Astrocyte of the hippocampus (primary cell): ENCODE measurements around the gene CHRNA1.

ENCODE experiments used
- DNase-seq: peaks from one replicate; pipeline ENCODE4 v3.0.0; 2011; ENCODE audit warnings: low read depth, low spot score

CHRNA1 gene

DNA sequence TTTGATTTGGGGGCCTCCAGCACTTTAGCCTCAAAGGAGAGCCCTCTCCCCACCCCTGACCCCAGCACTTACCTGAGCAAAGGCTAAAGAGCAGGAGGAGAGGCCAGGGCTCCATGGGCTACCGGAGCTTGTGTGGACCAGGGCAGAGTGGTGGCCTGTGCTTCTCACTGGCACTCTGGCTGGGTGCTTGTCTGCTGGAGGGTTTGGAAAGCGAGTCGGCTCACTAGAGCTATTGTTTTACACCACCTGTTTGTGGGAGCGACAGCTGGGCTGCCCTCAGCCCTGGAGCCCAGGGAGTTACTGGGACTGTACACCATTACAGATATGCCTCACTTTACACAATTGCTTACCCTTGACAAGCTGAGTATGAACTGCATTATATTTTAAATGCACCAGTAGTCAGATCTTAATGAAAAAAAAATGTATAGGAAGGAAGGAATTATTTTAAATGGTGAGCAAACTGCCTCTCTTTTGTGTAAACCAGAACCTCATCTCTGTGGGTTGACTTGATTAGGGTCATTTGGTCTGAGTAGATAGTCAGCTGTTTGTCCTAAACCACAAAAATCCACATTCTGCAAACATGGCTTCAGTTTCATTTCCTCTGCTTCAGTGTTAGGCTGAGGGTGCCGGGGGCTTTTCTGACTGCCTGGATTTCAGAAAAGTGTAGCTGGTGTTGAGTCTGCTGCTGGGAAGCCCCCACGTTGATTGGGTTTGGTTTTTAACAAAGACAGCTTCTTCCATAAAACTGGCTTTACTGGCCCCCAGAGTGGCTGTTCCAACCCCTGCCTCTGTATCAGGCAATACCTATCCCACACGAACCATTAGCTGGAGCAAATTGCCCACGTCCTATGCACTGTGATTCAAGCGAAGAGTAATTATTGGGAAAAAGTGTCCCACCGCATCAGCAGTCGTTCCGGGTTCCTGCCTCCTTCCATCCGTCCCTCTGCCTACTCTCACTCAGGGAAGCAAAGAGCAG, at the start of gene CHRNA1:
TSS of gene CHRNA1 (minus strand) at position 193 of the 976 bp plus-strand sequence. CDS start at position 115, 78 bp downstream.
- peak; percentile 57 for DNase-seq

DNA sequence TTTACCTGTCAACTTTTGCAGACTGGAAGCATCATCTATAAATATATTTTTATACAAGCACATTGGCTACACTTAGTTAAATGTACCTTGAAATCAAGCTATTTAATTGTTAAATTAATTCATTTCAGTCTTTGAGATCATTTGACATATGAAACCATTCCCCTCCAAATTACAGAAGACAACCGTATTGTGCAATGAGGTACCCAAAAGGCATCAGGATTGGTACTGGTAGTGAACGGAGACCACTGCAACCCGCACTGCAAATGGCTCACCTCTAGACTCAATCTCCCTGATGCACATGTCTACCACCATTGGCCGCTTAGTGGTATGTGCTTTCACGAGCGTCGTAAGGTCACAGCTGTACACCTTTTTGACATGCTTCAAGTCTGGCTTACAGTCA, 47.8 kb upstream of the CHRNA1 start:
- DNase-seq, result no peak

DNA sequence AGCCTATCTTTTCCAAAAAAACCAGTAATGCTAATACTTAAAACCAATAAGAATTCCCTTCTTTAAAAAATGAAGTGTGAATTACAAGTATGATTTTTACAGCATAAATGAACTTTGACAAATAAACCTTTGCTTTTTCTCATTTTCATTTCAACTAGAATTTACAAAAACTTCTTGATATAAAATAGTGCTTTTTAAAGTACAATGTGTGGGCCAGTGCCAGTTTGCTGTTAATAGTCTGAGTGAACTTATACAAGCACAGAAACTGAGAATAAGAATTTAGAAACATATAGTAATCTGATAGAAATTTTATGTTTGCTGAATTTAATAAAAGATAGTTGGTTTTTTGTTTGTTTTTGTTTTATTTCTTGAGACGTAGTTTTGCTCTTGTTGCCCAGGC, 43.7 kb upstream of the CHRNA1 start:
- no peak for DNase-seq

DNA sequence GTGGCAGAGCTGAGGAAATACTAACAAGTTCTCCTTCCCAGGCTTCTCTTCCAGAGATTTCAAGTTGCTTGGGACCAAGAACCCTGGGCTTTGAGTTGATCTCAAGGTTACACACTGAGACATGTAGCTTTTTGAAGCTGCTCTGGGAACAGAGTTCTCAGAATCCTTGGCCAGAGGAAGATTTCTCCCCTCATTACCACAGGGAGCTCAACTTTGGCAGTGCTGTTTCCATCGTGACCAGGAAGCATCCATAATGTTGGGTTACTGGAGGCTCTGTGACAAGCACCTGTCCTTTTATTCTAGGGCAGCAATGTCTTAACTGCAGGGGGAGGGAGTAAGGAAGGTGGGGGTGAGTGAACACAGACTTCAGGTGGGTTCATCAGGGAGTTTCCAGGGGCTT, 41.5 kb upstream of the CHRNA1 start:
- DNase-seq, result no peak

DNA sequence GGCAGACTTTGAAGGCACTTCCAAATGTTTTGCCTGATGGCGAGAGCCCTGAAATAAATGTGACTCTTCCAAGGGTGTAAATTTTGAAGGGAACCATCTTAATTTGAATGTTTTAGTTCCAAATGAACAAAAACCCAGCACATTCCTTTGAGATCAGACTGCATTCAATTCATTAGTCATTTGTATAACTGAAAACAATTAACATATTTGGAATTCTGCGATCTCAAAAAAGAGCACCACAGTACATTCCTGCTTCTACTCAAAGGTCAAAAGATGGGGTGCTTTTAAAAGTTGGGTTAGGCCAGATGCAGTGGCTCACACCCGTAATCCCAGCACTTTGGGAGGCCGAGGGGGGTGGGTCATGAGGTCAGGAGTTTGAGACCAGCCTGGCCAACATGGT, 38.2 kb upstream of the CHRNA1 start:
- DNase-seq, result peak; percentile 77

DNA sequence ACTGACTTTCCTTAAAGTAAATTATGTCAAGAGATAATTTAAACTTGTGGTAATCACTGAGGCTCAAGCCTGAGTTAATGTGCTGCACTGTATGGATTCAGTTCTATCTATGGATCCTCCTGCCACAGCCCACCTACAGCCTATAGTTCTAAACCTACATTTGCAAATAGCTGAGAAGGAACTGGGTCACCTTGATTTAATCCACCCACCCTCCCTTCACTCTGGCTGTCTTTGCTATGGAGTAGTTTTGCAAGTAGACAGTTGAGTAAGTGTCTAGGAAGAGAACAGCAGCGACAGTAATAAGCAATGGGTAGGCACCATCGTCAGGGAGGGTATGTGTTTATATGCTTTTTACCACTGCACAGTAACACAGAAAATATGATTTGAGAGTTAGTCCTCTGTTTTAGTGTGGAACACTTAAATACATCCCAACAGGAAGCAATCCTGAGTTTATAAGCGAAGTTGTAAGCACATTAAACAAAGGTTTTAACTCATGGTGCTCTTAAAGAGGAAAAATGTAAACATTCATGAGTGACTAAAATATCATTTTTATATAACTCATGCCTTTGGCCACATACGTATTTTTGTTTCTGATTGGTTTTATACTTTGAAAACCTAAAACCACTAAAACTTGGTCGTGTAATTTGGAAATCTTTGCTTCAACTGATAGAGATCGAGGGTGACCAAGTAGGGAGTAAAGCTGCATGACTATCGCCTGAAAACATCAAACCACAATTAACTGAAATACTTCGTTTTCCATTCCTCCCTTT, 36.3 kb upstream of the CHRNA1 start:
- DNase-seq, result no peak

DNA sequence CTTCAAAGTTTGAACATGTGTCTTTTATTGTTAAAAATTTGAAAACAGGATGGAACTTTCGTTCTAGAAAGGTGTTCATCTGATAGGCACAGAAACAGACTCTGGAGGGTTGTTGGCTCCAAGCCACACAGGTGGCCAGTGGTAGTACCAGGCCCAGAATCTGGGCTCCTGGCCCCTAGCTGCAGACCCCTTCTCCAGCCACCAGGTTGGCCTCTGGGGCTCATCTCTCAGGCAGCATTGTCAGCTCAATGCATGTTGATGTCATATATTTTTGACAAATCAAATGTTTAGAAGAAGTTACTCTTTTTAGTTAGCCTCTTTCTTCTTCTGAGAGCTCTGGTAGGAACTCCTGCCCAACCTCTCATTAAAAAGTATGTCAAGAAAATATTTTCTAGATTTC, 34.5 kb upstream of the CHRNA1 start:
- no peak for DNase-seq

DNA sequence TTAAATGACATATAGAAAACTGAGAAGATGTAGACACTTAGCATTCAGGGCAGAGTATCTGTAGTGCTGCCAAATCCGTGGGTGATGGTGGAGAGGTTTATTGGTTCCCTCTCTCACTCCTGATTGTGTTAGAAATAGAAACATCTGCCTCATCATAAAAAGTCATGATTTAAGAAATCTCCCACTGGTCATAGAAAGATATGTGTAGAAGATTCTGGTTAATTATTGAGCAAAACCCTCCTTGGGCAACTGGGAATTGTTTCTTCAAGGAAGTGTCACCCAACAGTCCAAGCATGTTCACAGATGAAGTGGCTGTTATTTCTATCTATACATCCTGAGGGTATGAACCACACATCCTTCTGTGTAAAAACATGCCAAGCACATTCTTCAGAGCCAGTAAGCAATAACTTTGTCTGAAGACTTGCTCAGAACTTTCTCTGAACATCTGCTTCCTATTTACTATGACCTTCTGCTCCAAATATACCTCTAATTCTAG, 33.6 kb upstream of the CHRNA1 start:
- DNase-seq, result no peak

DNA sequence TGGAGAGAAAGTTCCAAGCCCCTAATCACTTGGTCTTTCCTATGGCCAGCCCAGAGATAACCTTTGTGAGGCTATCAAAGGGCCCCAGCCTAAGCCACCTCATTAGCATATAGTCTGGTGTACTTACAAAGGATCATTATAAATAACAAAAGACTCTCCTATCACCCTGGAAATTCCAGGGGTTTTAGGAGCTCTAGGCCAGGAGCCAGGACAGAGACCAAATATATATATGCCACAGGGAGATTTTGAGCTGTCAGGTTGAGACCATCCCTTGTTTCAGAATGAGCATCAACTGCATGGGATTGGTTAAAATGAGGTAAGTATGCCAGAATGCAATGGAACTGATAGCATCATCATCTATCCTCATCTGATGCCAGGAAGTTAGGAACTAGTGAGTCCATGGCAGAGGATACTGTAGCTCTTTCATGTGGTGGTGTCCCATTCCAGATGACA, 32.1 kb upstream of the CHRNA1 start:
- no peak for DNase-seq

DNA sequence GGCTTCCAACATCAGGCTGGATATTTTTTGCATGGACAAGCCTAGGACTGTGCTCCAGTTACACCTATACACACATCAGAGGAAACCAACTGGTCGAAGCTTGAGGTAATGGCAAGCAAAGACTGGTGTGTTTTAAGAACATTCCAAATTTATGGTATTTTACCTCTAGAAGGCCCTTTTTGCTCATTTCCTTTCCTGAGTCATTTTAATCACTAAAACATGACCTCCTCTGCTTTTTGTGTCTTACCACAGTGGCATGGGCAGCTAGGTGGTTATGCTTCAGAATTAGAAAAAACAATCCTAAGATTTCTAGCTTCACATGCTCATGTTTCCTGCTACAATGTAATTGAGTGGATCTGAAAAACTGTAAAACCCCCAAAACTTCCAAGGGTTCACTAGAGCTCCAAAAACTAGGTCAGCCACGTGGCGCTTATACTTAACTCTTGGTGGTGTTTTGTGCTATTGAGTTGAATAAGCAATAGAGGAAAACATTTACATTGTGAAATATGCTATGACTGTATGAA, 30.6 kb upstream of the CHRNA1 start:
- no peak for DNase-seq

DNA sequence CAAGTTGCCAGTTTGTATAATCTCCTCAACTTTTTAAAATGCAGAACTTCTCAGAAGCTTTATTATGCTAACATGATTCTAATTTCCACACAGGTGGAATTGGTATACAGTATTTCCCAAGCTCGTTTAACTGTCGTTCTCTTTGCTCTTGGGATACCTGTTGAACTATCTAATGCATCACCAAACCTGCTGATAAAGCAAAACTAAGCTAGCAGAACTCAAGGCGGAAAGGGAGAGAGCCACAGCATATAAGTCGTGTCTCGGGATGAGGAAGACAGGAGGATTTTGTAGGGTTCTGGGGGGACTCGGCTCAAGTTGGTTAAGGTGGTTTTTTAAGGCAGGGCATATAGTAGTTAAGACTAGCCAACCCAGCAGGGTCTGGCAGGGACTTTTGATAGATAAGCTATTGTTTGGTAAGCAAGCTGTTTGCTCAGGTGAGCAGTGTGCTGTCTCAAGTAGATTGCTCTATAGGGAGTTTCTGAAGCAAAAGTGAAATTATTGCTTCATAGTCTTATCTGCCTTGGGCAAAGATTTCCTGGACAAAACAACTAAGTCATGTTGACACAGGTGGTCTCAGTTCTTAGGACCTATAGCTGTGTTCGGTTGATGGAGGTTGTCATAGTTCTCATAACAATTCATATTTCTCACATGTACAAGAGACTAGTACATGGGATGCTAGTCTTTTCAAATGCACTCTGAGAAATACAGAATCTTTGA, 28.2 kb upstream of the CHRNA1 start:
- DNase-seq, result no peak

DNA sequence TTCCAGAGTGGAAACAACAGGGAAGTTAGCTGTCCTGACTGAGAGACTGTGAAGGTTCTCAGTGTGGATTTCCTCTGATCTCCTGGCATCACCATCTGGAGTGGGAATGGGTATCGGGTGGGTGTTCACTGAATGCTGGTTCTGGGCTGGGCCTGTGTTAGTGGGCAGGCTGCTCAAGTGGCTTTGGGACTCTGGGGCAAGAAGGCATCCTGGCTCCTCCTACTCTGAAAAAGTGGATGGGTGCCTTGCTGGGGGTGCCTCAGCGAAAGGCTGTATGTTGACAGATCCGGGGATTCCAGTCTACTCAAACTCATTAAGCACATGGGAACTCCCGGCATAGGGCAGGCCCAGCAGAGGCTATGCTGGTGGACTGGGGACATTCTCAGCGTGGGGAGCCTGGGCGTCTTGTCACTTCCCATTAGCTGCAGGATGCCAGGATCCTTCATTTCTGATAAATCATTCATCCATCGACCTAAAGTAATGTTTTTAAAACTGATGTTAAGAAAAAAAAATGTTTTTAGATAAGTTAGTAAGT, 27.5 kb upstream of the CHRNA1 start:
- no peak for DNase-seq

DNA sequence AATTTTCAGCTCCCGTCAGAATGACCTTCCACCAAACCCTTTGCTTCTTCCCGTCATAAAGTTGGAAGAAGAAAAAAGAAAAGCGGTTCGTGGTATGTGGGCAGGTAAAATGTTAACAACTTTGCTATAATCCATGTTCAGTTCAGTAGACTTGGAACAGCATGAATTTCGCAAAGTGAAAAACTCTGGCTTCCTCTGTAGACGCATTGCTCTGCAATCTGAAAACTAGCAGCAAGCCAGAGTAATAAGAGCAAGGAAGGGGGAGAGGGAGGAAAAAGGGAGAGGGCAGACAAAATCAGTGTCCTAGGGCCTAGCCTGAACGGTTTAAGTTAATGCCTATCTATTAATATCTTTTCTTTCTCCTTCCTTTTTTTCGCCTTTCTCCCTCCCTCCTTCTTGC, 26.7 kb upstream of the CHRNA1 start:
- DNase-seq, result no peak

DNA sequence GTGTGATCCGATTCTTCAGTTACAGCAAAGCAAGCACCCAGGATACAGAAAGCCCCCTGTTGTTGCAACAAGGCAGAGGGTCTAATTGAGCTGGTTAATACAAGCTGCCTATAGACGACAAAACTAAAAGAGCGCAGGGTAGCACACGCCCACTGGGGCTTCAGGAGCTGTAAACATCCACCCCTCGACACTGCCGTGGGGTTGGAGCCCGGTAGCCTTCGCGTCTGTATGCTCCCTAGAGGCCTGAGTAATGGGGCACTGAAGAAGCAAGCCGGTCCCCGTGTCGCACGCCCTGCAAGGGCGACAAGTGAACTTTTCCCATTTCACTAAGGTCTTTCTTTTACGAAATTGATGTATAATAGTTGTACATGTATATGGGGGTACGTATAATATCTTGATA, 24.7 kb upstream of the CHRNA1 start:
- DNase-seq, result no peak

DNA sequence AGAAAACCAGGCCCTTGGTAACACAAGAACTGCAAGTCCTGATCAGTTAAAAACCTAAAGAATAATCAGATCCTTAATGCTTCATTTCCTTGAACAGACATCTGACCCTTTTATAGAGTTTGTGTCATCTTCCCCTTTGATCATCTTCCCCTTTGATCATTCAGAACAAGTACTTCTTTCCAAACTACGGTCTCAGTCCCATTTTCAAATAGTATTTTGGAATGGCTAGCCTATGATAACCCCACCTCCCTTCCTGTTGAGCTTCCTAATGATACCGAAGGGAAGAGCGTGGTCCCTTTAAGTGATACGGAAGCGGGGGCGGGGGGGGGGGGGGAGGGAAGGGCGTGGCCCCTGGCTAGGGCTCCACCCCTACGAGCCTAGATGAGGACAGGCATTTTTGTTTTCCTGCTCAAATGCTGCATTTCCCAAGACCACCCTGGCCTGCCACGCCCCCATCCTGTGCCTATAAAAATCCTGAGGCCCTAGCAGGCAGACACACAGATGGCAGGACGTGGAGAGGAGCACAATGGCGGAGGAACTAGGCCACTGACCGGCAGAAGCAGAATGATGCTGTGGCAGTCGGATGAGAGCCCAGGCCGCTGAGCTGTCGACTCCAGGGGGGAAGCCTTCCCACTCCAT, 24.1 kb upstream of the CHRNA1 start:
- no peak for DNase-seq

DNA sequence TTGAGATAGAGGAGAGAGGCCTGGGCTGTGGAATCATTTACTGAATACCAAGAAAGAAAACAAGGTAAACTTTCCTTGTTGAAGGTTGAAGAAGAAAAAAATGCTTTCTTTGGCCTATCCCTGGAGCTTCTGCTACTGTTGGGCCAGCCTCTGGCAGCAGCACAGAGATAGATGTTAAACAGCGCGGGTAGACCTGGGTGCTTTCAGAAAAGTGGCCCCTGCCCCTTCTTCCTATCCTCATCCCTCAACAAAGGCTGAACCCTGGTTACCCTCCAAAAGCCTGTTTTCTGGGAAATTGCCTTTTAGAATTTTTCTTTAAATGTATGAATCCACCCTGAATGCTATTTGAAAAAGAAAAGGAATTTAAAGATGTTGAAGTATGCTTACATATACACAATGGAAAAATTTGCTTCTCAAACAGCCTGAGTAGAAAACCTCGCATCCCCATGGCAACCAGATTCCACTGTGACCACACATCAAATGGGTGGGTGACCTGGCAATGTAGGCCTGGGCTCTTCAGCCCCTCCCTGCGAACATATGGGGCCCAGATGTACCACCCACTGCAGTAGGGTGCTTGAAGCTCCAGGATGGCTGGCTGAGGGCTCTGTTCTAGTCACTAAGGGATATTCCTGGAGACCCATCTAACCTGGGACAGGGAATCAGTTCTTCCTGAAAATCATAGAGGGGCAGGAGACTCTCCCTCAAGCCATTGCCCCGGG, 23.4 kb upstream of the CHRNA1 start:
- DNase-seq, result peak; percentile 99

DNA sequence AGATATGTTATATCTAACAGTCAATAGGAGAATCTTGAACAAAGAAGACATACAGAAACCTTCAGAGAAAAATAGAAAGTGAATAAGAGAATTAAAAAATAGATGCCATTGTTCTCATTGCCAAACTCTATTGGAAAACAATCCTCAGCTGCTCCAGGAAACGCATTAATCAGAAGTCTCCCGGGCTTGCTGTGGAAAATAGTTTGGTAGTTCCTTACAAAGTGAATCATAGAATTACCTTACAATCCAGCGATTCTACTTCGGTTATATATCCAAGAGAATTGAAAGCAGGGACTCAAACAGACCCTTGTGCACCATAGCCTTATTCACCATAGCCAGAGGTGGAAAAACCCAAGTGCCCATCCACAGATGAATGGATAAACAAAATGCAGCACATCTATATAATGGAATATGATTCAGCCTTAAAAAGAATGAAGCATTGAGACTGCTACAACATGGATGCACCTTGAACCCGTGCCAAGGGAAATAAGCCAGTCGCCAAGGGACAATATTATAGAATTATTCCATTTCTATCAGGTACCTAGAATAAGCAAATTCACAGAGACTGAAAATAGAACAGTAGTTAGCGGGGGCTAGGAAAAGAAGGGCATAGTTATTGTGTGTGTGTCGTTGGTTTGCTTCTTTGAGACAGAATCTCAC, 21.9 kb upstream of the CHRNA1 start:
- DNase-seq, result peak; percentile 73

DNA sequence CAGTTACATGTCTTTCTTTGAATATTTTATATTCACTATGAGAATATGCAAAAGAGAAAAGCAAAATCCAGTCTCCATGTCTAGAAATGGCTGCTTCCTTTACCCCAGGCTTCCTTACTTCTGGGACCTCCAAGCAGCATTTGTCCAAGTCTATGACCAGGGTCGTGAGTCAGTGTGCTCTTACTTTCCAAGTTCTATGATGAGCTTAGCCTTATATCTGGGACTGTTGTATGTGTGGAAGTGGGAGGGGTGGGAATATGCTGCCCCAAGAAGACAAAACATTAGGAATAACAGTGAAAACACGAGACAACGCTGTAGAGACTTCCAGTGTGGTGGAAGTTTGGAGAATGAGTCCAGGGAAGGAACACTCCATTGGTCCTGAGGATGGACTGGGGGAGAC, 21.2 kb upstream of the CHRNA1 start:
- no peak for DNase-seq

DNA sequence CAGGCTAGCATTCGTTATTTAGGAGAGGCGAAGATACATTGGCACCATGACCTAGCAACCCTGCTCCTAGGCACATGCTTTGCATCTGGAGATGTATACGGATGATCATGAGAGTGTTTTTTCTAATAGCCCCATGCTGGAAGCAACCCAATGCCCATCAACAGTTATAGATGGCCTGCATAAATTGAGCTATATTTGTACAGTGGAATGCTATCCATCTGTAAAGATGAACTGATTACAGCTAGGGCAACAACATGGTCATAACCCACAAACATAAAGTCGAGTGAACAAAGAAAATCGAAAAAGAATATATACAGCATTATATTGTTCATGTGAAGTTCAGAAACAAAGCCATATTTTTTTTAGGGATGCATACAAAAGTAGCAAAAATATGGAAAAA, 20.6 kb upstream of the CHRNA1 start:
- DNase-seq, result no peak

DNA sequence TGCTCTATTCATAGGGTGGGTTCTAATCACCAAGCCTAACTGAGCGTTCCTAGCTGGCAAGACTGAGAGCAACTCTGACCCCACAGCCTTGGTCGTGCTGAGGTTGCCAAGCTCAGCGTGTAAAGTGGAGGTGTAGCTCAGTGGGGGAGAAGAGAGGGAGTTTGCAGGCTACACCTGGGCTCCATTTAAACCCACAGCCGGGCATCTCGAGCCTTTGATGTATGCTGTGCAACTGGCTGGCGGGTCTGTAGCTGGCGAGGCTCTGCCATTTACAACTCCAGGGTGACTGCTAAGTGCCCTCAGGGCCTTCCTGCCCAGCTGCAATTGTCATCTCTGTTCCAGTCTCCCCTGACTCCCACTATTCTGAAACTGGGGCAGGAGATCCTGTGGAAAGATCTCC, 20.0 kb upstream of the CHRNA1 start:
- no peak for DNase-seq
